Astrocyte (in vitro differentiated cells and primary cell): ENCODE results near the gene ATP5MC2.

ENCODE experiments used
- EZH2 ChIP-seq: IDR thresholded peaks from 2 replicates; pipeline ENCODE4 v1.6.1; 2012; ENCODE audit warnings: mild to moderate bottlenecking, low read length, inconsistent platforms; ENCODE audit not compliant: insufficient read depth
- TF ChIP-seq, protein P1 (sequence below): IDR thresholded peaks from 2 replicates; pipeline ENCODE4 v1.5.1; 2011; ENCODE audit warnings: low read depth, mild to moderate bottlenecking, inconsistent platforms, low read length, moderate library complexity; ENCODE audit not compliant: insufficient read depth

DNA sequence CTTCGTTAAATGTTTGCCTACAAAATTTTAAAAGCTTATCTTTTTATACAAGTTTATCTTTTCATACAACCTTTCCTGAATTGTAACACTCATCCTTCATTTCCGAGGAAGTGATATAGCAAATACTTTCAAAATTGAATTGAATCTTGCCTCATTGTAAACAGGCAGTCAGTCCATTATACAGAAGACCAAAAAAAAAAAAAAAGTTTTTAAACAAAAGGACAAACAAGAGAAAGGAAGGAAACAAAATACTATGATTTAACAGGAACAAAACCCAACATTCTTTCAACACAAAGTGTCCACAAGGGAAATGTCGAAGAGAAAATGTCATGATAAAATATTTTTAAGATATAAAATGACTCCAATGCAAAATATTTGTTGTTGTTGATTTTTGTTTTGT, 58.2 kb downstream of the ATP5MC2 start:
- TF ChIP-seq, protein P1, sequence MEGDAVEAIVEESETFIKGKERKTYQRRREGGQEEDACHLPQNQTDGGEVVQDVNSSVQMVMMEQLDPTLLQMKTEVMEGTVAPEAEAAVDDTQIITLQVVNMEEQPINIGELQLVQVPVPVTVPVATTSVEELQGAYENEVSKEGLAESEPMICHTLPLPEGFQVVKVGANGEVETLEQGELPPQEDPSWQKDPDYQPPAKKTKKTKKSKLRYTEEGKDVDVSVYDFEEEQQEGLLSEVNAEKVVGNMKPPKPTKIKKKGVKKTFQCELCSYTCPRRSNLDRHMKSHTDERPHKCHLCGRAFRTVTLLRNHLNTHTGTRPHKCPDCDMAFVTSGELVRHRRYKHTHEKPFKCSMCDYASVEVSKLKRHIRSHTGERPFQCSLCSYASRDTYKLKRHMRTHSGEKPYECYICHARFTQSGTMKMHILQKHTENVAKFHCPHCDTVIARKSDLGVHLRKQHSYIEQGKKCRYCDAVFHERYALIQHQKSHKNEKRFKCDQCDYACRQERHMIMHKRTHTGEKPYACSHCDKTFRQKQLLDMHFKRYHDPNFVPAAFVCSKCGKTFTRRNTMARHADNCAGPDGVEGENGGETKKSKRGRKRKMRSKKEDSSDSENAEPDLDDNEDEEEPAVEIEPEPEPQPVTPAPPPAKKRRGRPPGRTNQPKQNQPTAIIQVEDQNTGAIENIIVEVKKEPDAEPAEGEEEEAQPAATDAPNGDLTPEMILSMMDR: no peak
- no peak for TF ChIP-seq EZH2
